ENCODE data around the gene GALNT9.

GALNT9 gene

DNA sequence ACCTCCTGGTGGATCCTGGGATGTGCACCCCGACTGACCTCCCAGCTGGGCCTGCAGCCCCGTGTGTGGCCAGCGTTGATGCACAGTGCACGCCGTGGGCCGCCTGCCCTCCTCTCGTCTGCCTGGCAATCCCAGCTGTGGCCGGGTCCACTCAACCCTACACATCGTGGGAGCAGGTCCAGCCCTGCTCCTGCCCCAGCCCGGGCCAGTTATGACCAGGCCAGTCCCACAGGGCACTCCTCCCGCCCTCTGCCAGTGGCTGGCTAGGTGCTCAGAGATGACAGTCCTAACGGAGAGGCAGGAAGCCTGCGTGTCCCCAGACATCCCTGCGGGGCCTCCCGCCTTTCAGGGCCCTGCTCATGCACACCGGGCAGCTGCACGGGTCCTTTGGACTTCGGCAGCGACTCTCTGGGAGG lies 10.8 kb downstream of the GALNT9 start:
- FAIRE-seq = no peak
- TF ChIP-seq, protein P1, sequence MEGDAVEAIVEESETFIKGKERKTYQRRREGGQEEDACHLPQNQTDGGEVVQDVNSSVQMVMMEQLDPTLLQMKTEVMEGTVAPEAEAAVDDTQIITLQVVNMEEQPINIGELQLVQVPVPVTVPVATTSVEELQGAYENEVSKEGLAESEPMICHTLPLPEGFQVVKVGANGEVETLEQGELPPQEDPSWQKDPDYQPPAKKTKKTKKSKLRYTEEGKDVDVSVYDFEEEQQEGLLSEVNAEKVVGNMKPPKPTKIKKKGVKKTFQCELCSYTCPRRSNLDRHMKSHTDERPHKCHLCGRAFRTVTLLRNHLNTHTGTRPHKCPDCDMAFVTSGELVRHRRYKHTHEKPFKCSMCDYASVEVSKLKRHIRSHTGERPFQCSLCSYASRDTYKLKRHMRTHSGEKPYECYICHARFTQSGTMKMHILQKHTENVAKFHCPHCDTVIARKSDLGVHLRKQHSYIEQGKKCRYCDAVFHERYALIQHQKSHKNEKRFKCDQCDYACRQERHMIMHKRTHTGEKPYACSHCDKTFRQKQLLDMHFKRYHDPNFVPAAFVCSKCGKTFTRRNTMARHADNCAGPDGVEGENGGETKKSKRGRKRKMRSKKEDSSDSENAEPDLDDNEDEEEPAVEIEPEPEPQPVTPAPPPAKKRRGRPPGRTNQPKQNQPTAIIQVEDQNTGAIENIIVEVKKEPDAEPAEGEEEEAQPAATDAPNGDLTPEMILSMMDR (IDR thresholded peaks at IDR 0.05; ENCODE audit: insufficient read depth, missing control alignments) = no peak
- no peak for DNase-seq (ENCODE audit: insufficient read length, low spot score)

DNA sequence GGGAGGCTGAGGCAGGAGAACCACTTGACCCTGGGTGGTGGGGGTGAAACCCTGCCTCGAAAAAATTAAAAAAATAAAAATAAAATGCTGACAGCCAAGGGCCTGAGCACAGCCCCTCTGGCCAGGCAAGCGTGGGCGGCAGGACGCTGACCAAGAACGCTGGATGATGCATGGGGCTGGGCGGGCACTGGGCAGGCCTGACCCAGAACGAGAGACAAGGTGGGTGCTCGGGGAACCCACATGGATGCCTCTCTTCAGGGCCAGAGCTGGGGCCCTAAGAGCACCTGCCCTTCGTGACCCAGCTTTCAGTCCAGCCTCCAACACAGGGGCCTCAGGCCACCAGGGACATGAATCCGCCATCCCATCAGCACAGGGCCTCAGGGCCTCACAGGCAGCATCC lies 11.3 kb downstream of the GALNT9 start:
- FAIRE-seq (no peak), DNase-seq (ENCODE audit: insufficient read length, low spot score) (no peak)
- TF ChIP-seq, protein P1 (IDR thresholded peaks at IDR 0.05; ENCODE audit: insufficient read depth, missing control alignments) = no peak

DNA sequence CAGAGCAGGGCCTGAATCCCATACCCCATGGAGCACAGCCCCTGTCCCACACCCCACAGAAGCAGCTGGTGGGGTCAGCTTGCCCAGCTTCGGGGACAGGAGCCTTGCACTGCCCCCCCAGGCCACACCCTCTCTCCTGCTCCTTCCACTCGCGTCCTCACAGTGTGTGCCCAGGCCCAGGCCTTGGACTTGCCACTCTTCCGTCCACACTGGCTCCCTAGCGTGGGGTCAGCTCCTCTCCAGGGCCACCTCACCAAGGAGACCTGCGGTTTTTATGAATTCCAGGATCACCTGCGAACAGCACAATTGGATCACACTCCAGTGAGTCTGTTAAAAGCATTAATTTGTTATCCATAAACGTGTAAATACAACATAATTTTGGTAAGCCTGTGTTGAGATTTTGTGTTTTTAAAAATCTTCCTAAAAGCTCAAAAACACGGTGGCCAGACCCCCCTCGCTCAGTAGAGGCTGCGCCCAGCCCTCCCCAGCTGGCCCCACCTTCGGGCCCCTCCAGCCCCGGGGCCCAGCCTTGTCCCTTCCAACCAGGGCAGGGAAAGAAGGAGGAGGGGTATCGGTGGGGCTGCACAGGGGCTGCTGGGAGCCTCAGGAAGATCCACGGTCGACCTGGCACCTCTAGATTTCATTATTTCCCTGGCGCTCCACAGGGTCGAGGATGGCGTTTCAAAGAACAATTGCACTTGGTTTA lies 12.0 kb downstream of the GALNT9 start:
- DNase-seq (ENCODE audit: insufficient read length, low spot score) (no peak), FAIRE-seq (no peak)
- TF ChIP-seq, protein P1 (IDR thresholded peaks at IDR 0.05; ENCODE audit: insufficient read depth, missing control alignments) = no peak

DNA sequence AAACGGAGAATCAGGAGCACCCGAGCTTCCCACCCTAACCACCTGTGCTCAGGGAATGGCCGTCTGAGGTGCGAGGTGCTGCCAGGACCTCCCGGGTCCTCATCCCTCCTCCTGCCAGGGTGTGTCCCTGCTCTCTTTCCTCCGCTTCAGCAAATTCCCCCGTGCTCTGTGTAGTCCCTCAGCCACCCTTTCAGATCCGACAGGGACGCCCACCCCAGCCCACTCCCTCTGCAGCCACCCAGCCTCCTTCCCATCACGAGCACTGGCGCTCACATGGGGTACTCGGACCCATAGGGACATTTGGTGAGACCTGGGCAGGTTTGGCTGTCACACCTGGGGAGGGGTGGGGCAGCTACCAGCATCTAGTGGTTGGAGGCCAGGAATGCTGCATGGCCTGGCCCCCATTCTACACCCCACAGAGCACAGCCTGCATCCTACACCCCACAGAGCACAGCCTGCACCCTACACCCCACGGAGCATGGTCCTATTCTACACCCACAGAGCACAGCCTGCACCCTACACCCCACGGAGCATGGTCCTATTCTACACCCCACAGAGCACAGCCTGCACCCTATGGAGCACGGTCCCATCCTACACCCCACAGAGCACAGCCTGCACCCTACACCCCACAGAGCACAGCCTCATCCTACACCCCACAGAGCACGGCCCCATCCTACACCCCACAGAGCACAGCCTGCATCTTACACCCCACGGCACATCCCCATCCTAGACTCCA lies 12.7 kb downstream of the GALNT9 start:
- no peak for DNase-seq (ENCODE audit: insufficient read length, low spot score)
- TF ChIP-seq, protein P1 (IDR thresholded peaks at IDR 0.05; ENCODE audit: insufficient read depth, missing control alignments) = no peak
- no peak for FAIRE-seq

DNA sequence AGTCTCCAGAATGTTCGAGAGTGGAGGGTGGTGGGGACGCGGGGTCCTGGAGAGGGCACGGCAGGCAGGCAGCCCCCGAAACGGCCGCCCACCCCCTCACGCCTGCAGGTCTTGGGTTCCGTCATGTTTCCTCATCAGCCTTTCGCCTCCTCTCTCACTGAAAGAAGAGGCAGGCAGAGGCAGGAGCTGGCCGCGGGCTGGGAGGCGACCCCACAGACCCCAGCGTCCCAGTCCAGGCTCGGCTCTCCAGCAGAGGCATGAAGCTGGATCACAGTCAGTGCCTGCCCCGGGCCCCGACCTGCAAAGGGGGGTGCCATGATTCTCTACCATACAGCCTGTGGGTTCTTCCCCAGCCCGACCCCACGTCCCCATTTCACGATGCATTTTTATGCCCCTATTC lies 13.4 kb downstream of the GALNT9 start:
- TF ChIP-seq, protein P1 (IDR thresholded peaks at IDR 0.05; ENCODE audit: insufficient read depth, missing control alignments) = no peak
- FAIRE-seq (no peak), DNase-seq (ENCODE audit: insufficient read length, low spot score) (no peak)

DNA sequence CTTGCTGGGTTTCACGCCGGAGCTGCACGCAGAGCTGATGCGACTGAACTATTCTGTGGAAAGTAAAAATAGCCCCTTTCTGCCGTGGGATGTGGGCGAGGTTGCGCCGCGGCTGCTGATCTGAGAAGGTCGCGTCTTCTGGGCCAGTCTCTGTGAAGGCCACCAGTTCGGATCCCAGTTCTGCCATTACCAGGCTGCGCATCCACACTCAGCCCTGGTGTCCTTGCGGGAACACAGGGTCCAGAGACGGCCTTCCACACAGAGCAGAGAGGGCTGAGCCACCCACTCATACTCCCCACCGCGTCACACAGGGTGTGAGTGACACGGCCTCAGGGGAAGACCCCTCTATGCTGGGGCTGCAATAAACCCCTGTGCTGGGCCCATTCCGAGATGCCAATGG lies 13.9 kb downstream of the GALNT9 start:
- FAIRE-seq = no peak
- no peak for DNase-seq (ENCODE audit: insufficient read length, low spot score)
- TF ChIP-seq, protein P1 (IDR thresholded peaks at IDR 0.05; ENCODE audit: insufficient read depth, missing control alignments) = no peak
